HCT116 (cell line): ENCODE data around the gene SYNE3. TPM values are rescaled to one million over a fixed set of nuclear protein-coding genes. Genes with fewer than 3 reads are reported as not detected.

Experiments
- ATAC-seq: fragments of 200-7000 bp; cut with Tn5 transposase; 2 replicates; pipeline ENCODE4 v1.9.1; 2020; ENCODE audit warnings: mild to moderate bottlenecking, moderate library complexity
- BruUV-seq: library from RNA; stranded (reverse); fragments of 400-500 nt; replicated peaks from 2 replicates; lab custom pipeline; 2021; lab: Mats Ljungman, UMichigan
- CTCF ChIA-PET: fragments of 300-600 bp; sonication (Branson Sonifier 250); formaldehyde crosslinking; loops from one replicate; lab custom pipeline; 2021; ENCODE audit warnings: antibody characterized with exemption; lab: Charles Lee
- POLR2A ChIA-PET: fragments of 300-600, 350-600 bp; sonication (Branson Sonifier 250); formaldehyde crosslinking; loops from one replicate; lab custom pipeline; 2021; ENCODE audit warnings: antibody characterized with exemption; lab: Charles Lee
- RAD21 ChIA-PET, 2 experiments: fragments of 300-600 bp; sonication (Branson Sonifier 250); formaldehyde crosslinking; loops; one replicate each; lab custom pipeline; 2023; ENCODE audit warnings: low total read pairs in 2 of 2; ENCODE audit not compliant: uncharacterized antibody in 2 of 2, unreplicated experiment in 2 of 2, low non-redundant PET in 1 of 2; lab: Charles Lee
- DNase-seq: peaks from one replicate; pipeline ENCODE4 v3.0.0-alpha.2; 2010; ENCODE audit warnings: low read depth, low spot score
- H2AFZ ChIP-seq: fragments of 200-600 bp; shearing (Covaris generic), sonication (generic); 2 replicates; pipeline ENCODE4 v1.6.1; 2017; ENCODE audit warnings: low read depth, mixed run types, mixed read lengths, antibody characterized with exemption, low read length; ENCODE audit not compliant: poor library complexity, severe bottlenecking
- H3K27ac ChIP-seq: 2 replicates; pipeline ENCODE4 v1.5.1; 2012; ENCODE audit warnings: low read depth, low read length
- H3K27me3 ChIP-seq: fragments of 200-600 bp; sonication (generic); 2 replicates; pipeline ENCODE4 v1.6.1; 2016; ENCODE audit warnings: mixed run types, low read length, mixed read lengths; ENCODE audit not compliant: insufficient read depth
- H3K36me3 ChIP-seq, 2 experiments: fragments of 200-500 bp in 1 of 2; fragments of 200-600 bp in 1 of 2; sonication (Bioruptor generic) in 1 of 2; sonication (generic) in 1 of 2; 2 replicates each; pipeline versions ENCODE4 v1.5.1 to v1.6.1; 2014 to 2016; ENCODE audit warnings: low read length in 2 of 2, inconsistent platforms in 1 of 2, mixed read lengths in 1 of 2, mixed run types in 1 of 2; ENCODE audit not compliant: insufficient read depth in 2 of 2, control insufficient read depth in 1 of 2
- H3K4me1 ChIP-seq, 2 experiments: fragments of 200-600 bp in 1 of 2; sonication (generic) in 1 of 2; 2 replicates each; pipeline versions ENCODE4 v1.5.1 to v1.6.1; 2012 to 2017; ENCODE audit warnings: low read length in 2 of 2, inconsistent platforms in 1 of 2, mild to moderate bottlenecking in 1 of 2, mixed read lengths in 1 of 2, mixed run types in 1 of 2, moderate library complexity in 1 of 2; ENCODE audit not compliant: insufficient read depth in 2 of 2, control insufficient read depth in 1 of 2
- H3K4me2 ChIP-seq: fragments of 200-600 bp; sonication (generic); 2 replicates; pipeline ENCODE4 v1.6.1; 2017; ENCODE audit warnings: mixed run types, low read length, mixed read lengths
- H3K4me3 ChIP-seq, 2 experiments: fragments of 200-600 bp in 1 of 2; sonication (generic) in 1 of 2; replicated peaks in 1 of 2; 2 replicates each; pipeline ENCODE4 v1.5.1; 2011 to 2016; ENCODE audit warnings: low read length in 2 of 2, control low read depth in 1 of 2, low read depth in 1 of 2, mild to moderate bottlenecking in 1 of 2, mixed read lengths in 1 of 2, mixed run types in 1 of 2
- H3K79me2 ChIP-seq: fragments of 200-600 bp; sonication (generic); 2 replicates; pipeline ENCODE4 v1.6.1; 2017; ENCODE audit warnings: mild to moderate bottlenecking, mixed run types, low read length, moderate library complexity, mixed read lengths; ENCODE audit not compliant: insufficient read depth
- H3K9ac ChIP-seq: fragments of 200-600 bp; sonication (generic); 2 replicates; pipeline ENCODE4 v1.6.1; 2016; ENCODE audit warnings: low read length, mixed read lengths
- H3K9me2 ChIP-seq: fragments of 200-600 bp; sonication (generic), shearing (Covaris generic); 2 replicates; pipeline ENCODE4 v1.6.1; 2017; ENCODE audit warnings: mixed run types, mild to moderate bottlenecking, moderate library complexity; ENCODE audit not compliant: insufficient read depth
- H3K9me3 ChIP-seq, 2 experiments: fragments of 200-500 bp in 1 of 2; fragments of 200-600 bp in 1 of 2; sonication (Bioruptor generic) in 1 of 2; sonication (generic) in 1 of 2; 2 replicates each; pipeline ENCODE4 v1.6.1; 2014 to 2017; ENCODE audit warnings: low read length in 2 of 2, mixed read lengths in 2 of 2, inconsistent platforms in 1 of 2, low read depth in 1 of 2, mild to moderate bottlenecking in 1 of 2, mixed run types in 1 of 2, moderate library complexity in 1 of 2; ENCODE audit not compliant: control insufficient read depth in 1 of 2, insufficient read depth in 1 of 2
- H4K20me1 ChIP-seq: fragments of 200-600 bp; sonication (generic), shearing (Covaris generic); 2 replicates; pipeline ENCODE4 v1.6.1; 2017; ENCODE audit warnings: mixed run types, mild to moderate bottlenecking, moderate library complexity; ENCODE audit not compliant: insufficient read depth
- ATF3 ChIP-seq: IDR thresholded peaks from 2 replicates; pipeline ENCODE4 v1.6.1; 2012
- CEBPB ChIP-seq: IDR thresholded peaks from 2 replicates; pipeline ENCODE4 v1.6.1; 2012; ENCODE audit warnings: low read depth
- EGR1 ChIP-seq: IDR thresholded peaks from 2 replicates; pipeline ENCODE4 v1.6.1; 2012; ENCODE audit warnings: low read depth
- EZH2 ChIP-seq: fragments of 200-600 bp; sonication (generic); IDR thresholded peaks from 2 replicates; pipeline ENCODE4 v1.6.1; 2017; ENCODE audit warnings: antibody characterized with exemption, mixed run types
- POLR2A ChIP-seq: IDR thresholded peaks from 2 replicates; pipeline ENCODE4 v1.7.0; 2011; ENCODE audit warnings: borderline replicate concordance; ENCODE audit not compliant: insufficient read depth, insufficient read length; ENCODE audit errors: extremely low read depth
- REST ChIP-seq: IDR thresholded peaks from 2 replicates; pipeline ENCODE4 v1.6.1; 2012; ENCODE audit warnings: low read depth
- SIN3A ChIP-seq: IDR thresholded peaks from 2 replicates; pipeline ENCODE4 v1.6.1; 2012; ENCODE audit warnings: low read depth
- SP1 ChIP-seq: IDR thresholded peaks from 2 replicates; pipeline ENCODE4 v1.6.1; 2012; ENCODE audit warnings: low read depth
- SRF ChIP-seq: IDR thresholded peaks from 2 replicates; pipeline ENCODE4 v1.6.1; 2012; ENCODE audit warnings: low read depth
- ZBTB33 ChIP-seq: IDR thresholded peaks from 2 replicates; pipeline ENCODE4 v1.6.1; 2011; ENCODE audit warnings: mild to moderate bottlenecking, low read length, moderate library complexity; ENCODE audit not compliant: insufficient replicate concordance; ENCODE audit errors: extremely low read depth
- ZNF274 ChIP-seq: fragments of 200-500 bp; sonication (Bioruptor generic); IDR thresholded peaks from 2 replicates; pipeline ENCODE4 v1.6.1; 2014; ENCODE audit warnings: mild to moderate bottlenecking, low read depth, low read length, inconsistent platforms
- intact Hi-C: fragments of 100-400 bp; cut with micrococcal nuclease; formaldehyde crosslinking; loops from 2 replicates; pipeline ENCODE4 v1.10.0; 2022
- total RNA-seq: library from RNA; stranded (reverse); gene quantifications from one replicate; pipeline ENCODE4 v1.2.1, GENCODE V29; 2021; ENCODE audit not compliant: unreplicated experiment

The SYNE3 gene
- total RNA-seq, 1 experiment from 2014 or later = 3.6 TPM

GRCh38 chr14:95521001-95521400, 4.6 kb upstream of the SYNE3 start:
- Histone ChIP-seq H3K9me2 (no peaks in the 10 kb centered on the region), H3K9me3 (no peaks in the 10 kb centered on the region), H4K20me1 (no peaks in the 10 kb centered on the region), H3K4me3 (no peak overlapping the region), H3K36me3 (no peaks in the 10 kb centered on the region), H3K79me2 (no peaks in the 10 kb centered on the region), H3K4me1 (peaks cover 31 to 59% of the 10 kb centered on the region in 2 experiments), H3K27ac (no peak overlapping the region), H3K4me2 (no peak overlapping the region), H2AFZ (no peak overlapping the region), H3K9ac (no peak overlapping the region), H3K27me3 (no peaks in the 10 kb centered on the region)
- POLR2A ChIA-PET = no interaction called here
- intact Hi-C loops = no loop called here
- RAD21 ChIA-PET = no interaction called here
- no peak for TF ChIP-seq SRF
- no peak for TF ChIP-seq REST
- TF ChIP-seq SP1 = no peak
- no peak for TF ChIP-seq ZNF274
- TF ChIP-seq ATF3 = no peak
- no peak for TF ChIP-seq EGR1
- TF ChIP-seq CEBPB = no peak
- no peak for TF ChIP-seq EZH2
- no peak for TF ChIP-seq POLR2A
- no peak for TF ChIP-seq SIN3A
- TF ChIP-seq ZBTB33 = no peak
- DNase-seq (no peak), ATAC-seq (no peak)
- CTCF ChIA-PET = no interaction called here
- BruUV-seq = no TSS peak
